ENCODE data around the gene ARPC2.

The ARPC2 gene

GRCh38 chr2:218259099-218259961 lies 42.3 kb downstream of the ARPC2 start:
- TF ChIP-seq CTCF (IDR thresholded peaks at IDR 0.05) = no peak

GRCh38 chr2:218260166-218260565 lies 43.2 kb downstream of the ARPC2 start:
- no peak for TF ChIP-seq CTCF (IDR thresholded peaks at IDR 0.05)

GRCh38 chr2:218260742-218261422 lies 43.9 kb downstream of the ARPC2 start, which contains the start of gene GPBAR1:
GPBAR1 (plus strand) TSS chr2:218261015; CDS start chr2:218262725, 1,710 bp downstream.
- TF ChIP-seq CTCF (IDR thresholded peaks at IDR 0.05) = no peak

- no peak for TF ChIP-seq CTCF (IDR thresholded peaks at IDR 0.05)
Measured at GRCh38 chr2:218261423-218262236, 44.6 kb downstream of the ARPC2 start.

- no peak for TF ChIP-seq CTCF (IDR thresholded peaks at IDR 0.05)
Measured at GRCh38 chr2:218262237-218262600, 45.2 kb downstream of the ARPC2 start.

- no peak for TF ChIP-seq CTCF (IDR thresholded peaks at IDR 0.05)
Measured at GRCh38 chr2:218262631-218263586, 45.9 kb downstream of the ARPC2 start.
